MM.1S (cell line): ENCODE results near the gene MFSD6L.
"Not testable (repeated sequence)": the region's sequence is repeated elsewhere in the genome, so short reads cannot be mapped to it uniquely, and the experiment has no call there.

ENCODE experiments used
- CTCF ChIP-seq: fragments of 300-600 bp; sonication (generic); IDR thresholded peaks from 2 replicates; pipeline ENCODE4 v1.5.1; 2016; ENCODE audit warnings: antibody characterized with exemption, low read length, mixed read lengths
- EZH2phosphoT487 ChIP-seq: fragments of 300-600 bp; sonication (generic); IDR thresholded peaks from 2 replicates; pipeline ENCODE4 v1.6.1; 2018; ENCODE audit warnings: antibody characterized with exemption, low read length

- TF ChIP-seq CTCF, EZH2phosphoT487: not testable (repeated sequence)
Measured at GRCh38 chr17:8805396-8805795, 6.2 kb upstream of the MFSD6L start.
